ENCODE results near the gene H2BK1.

The H2BK1 gene

DNA sequence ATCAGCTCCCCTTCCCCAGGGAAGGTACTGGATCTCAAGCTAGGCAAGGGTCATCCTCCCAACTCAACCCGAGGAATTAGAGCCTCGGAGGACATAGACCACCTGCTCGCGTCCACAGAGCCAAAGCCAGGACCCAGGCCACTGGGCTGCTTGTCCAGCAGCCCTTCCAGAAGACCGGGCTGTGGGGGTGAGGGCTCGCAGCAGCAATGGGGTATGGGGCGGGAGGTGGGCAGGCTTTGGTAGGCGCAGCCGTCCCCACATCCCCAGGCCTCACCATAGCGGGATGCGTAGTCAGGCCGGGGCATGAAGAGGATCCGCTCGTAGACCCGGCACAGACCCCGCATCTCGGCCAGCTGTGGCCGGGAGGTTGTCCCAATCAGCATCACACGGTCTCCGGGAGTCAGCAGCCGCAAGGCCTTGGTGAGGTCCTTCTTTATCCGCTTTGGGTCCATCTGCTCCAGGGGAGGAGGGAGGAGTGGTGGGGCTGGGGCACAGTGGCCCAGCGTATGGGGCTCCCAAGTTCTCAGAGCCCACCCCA lies 18.2 kb downstream of the H2BK1 start:
- H3K4me3 ChIP-seq (ENCODE audit: low read length), result no peak overlapping the region
- no peak for TF ChIP-seq ZNF274 (IDR thresholded peaks at IDR 0.05; ENCODE audit: low read depth, low read length)

DNA sequence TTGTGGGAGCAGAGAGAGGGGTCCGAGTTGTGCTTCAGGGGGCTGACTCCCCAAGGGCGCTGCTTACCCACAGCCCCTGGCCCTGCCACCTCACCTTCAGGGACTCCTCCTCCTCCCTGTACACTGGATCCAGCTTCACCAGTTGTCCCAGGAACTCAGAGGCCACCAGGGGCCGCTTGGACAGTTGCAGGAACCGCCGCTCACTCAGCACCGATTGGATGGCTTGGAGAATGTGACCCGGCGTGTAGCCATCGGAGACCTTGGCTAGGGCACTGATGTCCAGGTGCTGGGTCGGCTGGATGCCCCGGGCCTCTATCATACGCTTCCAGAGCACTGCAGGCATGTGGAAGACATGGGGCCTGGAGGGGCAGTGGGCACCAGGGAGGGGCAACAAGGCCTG lies 18.7 kb downstream of the H2BK1 start:
- H3K4me3 ChIP-seq (ENCODE audit: low read length), result no peak overlapping the region
- no peak for TF ChIP-seq ZNF274 (IDR thresholded peaks at IDR 0.05; ENCODE audit: low read depth, low read length)

DNA sequence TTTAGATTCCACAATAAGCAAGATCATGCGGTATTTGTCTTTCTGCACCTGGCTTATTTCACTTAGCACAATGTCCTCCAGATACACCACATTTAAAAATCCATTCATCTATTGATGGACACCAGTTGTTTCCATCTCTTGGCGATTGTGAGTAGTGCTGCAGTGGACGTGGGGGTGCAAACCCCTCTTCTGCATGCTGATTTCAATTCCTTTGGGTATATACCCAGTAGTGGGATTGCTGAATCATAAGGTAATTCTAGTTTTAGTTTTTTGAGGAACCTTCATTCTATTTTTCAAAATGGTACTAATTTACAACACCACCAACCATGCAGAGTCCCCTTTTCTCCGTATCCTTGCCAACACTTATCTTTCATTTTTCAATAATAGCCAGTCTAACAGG lies 21.2 kb downstream of the H2BK1 start:
- no peak overlapping the region for H3K4me3 ChIP-seq (ENCODE audit: low read length)
- TF ChIP-seq ZNF274 (IDR thresholded peaks at IDR 0.05; ENCODE audit: low read depth, low read length), result no peak

DNA sequence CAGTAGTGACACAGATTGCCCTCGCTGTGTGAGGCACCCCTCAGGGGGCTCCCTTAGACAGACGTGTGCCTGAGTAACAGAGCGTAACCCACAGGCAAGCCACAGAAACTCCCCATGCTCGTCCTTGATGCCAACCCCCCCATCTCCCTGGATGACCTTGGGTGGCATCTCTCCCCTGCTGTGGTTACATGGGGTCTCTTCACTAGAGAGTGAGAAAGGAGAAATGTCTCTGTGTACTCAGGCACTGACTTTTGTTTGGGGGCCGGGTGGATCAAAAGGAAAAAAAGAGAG lies 22.1 kb downstream of the H2BK1 start:
- no peak for TF ChIP-seq ZNF274 (IDR thresholded peaks at IDR 0.05; ENCODE audit: low read depth, low read length)
- no peak overlapping the region for H3K4me3 ChIP-seq (ENCODE audit: low read length)

DNA sequence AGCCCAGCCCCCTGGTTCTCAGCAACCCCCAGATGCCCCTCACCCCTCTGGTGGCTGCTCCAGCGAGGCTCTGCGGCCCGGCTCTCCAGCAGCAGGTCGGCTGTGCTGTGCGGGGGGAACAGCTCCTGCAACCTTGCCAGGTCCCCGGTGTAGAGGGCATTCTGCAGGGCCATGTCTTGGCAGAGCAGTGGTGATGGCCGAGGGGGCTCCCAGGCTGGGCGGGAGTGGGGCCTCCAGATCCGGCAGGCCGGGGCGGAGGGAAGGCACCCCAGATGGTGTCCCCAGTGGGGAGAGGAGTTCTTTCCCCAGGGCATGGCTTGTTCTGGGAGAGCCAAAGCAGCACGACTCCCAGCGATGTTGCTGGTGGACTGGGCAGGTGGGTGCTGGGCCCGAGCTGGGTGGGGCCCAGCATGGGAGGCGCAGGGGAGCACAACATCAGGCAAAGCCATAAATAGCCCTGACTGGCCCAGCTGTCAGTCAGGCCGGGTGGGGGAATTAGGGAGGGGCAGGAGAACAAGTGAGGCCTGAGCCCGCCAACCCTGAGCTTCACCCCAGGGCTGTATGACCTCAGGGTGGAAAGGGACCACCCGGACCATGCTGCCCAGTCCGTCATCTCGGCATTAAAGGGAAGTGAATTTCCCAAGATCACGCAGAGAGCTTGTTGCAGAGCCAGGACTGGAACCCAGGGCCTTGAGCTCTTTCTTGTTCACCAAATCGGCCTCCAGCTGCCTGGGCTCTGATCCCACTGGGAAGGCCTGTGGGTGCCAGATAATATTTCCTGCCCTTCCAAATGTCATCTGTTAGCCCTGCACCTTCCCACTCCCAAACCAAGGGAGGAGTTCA lies 22.7 kb downstream of the H2BK1 start:
- no peak overlapping the region for H3K4me3 ChIP-seq (ENCODE audit: low read length)
- TF ChIP-seq ZNF274 (IDR thresholded peaks at IDR 0.05; ENCODE audit: low read depth, low read length), result no peak

DNA sequence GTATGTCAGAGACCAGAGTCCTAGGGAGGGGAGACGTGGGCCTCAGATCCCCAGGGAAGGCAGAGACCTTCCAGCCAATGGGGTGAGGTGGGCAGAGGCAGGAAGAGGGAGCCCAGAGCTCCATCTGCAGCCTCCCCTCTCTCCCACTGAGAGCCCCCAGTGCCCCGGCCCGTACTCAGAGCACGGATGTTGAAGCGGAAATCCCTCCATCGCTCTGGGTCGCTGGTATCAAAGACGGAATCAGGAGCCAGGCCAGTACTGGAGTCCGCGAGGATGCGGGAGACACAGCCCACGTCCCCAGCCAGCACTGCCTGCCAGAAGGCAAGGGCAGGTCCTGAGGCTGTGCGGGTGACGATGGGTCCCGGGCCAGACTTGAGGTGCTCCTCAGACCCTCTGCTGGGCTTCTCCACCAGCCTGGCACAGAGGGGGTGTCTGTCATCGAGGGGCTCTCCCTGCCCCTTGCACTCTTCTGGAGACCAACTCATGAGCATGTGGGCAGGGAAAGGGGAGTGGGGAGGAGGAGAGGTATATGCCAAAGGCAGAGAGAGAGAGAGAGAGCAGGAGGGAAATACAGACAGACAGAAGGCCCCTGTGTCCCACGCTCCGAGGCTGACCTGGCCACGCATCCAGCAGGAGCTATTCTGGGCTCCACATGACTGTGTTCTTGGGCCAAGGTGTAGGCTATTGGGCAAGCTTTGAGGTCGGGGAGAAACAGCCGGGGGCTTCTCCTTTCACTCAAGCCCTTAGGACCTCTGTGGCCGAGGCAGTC lies 23.5 kb downstream of the H2BK1 start, which contains the start of gene ASB10:
TSS of gene ASB10 (minus strand) at position 611 of the 769 bp plus-strand sequence. CDS start at position 491, 120 bp downstream.
- TF ChIP-seq ZNF274 (IDR thresholded peaks at IDR 0.05; ENCODE audit: low read depth, low read length), result no peak
- H3K4me3 ChIP-seq (ENCODE audit: low read length), result no peak within 1 kb of the TSS

DNA sequence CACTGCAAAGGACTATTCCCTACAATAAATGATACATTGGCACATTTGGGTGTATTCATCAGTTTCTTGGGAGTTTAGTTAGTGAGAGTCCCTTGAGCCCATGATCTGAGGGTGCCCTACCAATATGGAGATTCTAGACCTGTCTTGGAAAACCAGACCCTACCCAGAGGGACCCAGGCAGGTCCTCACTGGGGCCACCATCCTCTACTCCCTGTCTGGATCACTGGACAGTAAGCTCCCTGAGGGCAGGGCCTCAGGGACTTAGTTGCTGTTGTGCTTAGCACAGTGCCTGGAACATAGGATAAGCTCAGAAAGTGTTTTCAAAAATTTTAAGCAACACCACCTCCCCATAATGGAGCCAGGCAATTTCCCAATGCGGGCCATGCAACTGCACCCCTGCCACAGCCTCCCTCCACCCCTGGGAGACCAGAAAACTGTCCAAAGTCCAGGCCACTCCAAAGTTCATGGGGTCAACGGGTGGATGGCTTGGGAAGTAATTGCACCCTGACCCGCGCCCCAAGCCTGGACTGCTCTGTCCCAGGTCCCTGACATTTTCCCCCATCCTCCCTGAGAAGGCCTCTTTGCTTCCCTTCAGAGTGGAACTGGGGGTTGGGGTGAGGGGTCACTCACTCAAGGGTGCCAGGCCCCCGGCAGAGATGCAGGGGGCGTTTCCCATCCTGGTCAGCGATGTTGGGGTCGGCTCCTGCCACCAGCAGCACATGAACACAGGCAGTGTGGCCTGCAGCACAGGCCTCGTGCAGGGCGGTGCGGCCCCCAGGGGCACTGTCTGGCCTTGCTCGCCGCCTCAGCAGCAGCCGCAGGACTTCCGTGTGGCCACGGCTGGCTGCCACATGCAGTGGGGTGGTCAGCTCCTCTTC lies 24.3 kb downstream of the H2BK1 start:
- no peak overlapping the region for H3K4me3 ChIP-seq (ENCODE audit: low read length)
- TF ChIP-seq ZNF274 (IDR thresholded peaks at IDR 0.05; ENCODE audit: low read depth, low read length), result no peak

DNA sequence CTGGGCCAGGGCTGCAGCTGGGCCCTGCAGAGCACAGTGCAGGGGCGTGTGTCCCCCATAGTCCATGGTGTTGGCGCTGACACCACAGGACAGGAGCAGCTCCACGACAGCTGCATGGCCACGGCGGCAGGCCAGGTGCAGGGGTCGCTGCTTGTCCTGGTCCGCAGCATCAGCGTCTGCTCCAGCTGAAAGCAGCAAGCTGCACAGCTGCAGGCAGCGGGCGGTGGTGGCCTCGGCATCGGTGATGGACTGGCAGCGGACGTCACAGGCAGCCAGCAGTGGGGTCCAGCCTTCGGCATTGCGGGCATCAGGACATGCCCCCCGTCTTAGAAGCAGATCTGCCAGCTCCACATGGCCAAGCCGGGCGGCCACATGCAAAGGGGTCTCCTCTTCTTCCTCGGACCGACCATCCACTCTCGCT lies 29.3 kb downstream of the H2BK1 start:
- TF ChIP-seq ZNF274 (IDR thresholded peaks at IDR 0.05; ENCODE audit: low read depth, low read length), result no peak

DNA sequence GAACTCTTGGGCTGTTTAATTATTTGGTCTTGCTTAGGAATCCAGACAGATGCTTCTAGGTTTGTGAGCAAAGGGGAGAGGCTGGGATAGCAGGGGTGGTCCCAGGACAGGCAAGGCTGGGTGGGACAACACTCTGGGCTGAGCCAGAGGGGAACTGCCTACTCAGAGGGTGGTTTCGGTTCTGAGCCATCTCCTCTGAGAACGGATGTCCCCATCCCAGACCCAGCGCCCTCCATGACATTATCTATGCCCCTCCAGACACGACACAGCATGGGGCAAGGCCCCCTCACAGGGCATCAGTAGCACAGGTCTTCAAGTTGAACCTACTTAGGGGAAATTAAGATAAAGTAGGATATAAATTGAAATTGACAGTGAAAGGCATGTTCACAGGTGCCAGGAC lies 30.3 kb downstream of the H2BK1 start:
- TF ChIP-seq ZNF274 (IDR thresholded peaks at IDR 0.05; ENCODE audit: low read depth, low read length), result no peak
- no peak overlapping the region for H3K4me3 ChIP-seq (ENCODE audit: low read length)

More for the DNA sequence above, 29.3 kb downstream of the H2BK1 start:
- no peak overlapping the region for H3K4me3 ChIP-seq (ENCODE audit: low read length)

DNA sequence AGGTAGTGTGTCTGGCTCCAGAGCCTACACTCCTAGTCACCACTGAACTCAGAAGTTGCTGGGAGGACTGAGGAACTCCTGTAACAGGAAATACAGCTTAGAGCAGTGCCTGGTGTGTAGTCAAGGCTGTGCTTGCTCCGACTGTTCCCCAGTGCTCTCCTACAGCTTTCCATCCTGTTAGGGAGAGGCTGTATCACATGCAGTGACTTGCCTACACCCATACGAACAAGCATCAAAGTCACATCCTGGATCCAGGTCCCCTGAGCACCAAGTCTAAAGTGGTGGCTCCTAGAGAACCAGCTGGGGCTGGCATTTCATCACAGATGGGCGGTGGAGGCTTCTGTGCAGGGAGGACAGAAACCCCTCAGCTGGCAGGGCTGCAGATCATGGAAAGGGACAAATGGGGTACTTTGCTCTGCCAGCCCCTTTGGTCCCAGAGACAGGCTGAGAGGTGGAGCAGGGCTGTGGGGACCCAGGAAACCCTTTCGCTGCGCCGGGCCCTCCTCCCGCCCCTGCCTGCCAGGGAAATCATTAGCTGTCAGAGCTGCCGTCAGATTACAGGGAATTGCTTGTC lies 30.9 kb downstream of the H2BK1 start:
- no peak for TF ChIP-seq ZNF274 (IDR thresholded peaks at IDR 0.05; ENCODE audit: low read depth, low read length)
- H3K4me3 ChIP-seq (ENCODE audit: low read length), result no peak overlapping the region

DNA sequence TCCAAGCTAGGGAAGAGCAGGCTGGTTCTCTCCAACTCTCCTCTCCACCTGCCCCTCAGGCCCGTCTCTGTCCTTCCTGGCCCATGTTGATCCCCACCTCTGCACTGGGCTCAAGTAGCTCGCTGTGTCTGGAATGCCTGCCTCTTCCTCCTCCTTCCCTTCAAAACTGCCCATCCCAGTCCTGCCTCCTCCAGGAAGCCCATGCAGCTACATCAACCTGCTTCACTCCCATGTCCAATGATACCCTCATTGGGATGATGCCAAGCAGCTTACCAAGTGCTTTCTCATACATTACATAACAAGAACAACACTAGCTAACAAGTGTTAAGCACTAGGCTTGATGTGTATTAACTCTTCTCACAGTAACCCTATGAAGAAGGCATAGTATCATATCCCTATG lies 31.5 kb downstream of the H2BK1 start:
- H3K4me3 ChIP-seq (ENCODE audit: low read length), result no peak overlapping the region
- no peak for TF ChIP-seq ZNF274 (IDR thresholded peaks at IDR 0.05; ENCODE audit: low read depth, low read length)

DNA sequence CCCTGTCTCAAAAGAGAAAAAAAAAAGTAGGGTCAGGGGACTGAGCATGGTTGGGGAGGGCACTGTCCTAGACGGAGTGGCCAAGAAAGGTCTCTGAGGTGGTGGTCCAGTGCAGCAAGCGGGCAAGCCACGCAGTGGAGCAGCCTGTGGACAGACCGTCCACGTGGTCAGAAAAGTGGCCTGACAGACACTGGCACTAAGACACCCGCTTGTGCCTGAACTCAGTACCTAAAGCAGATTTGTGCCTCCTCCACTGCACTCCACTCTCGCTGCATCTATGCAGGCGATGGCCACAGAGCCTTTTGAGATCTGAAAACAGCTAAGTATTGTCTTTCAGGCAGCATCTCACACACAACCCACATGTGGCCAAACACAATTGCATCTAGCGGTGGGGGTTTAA lies 32.1 kb downstream of the H2BK1 start:
- no peak for TF ChIP-seq ZNF274 (IDR thresholded peaks at IDR 0.05; ENCODE audit: low read depth, low read length)
- no peak overlapping the region for H3K4me3 ChIP-seq (ENCODE audit: low read length)

DNA sequence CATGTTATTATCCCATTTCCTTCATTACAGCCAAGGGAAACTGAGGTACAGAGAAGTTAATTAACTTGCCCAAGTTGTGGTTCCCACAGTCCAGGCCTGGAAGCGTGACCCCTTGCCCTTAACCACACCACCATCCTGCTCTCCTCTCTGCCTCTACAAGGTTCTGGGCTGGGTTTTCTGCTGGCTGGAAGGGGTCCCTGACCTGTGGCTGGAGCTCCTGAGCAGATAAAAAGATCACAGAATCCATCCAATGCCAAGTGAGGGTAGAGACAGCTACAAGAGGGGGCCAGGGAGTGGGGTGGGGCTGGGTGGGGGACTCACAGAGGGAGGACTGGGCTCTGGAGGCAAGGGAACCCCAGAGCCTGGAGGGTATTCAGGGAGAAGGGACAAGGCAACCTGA lies 33.0 kb downstream of the H2BK1 start:
- H3K4me3 ChIP-seq (ENCODE audit: low read length), result no peak overlapping the region
- no peak for TF ChIP-seq ZNF274 (IDR thresholded peaks at IDR 0.05; ENCODE audit: low read depth, low read length)

DNA sequence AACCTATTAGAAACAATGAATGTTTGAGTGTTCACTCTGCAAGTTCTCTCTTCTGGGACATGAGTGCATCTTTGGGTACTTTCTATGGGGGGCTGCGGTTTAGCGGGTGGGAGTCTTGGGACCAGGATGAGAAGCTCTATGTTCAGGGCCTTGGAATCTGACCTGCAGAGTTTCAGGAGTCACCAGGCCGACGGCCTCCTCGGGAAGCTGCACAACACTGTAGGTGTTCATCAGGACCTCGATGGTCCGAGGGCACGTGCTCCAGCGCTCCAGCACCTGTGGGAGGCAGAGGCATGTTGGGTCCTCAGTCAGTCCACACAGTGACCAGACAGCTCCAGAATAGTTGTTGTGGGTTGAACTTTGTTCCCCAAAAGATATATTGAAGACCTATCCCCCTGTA lies 33.9 kb downstream of the H2BK1 start:
- H3K4me3 ChIP-seq (ENCODE audit: low read length), result no peak overlapping the region
- no peak for TF ChIP-seq ZNF274 (IDR thresholded peaks at IDR 0.05; ENCODE audit: low read depth, low read length)
